ENCODE results near the gene CEACAM6.
"Not testable (repeated sequence)": the region's sequence is repeated elsewhere in the genome, so short reads cannot be mapped to it uniquely, and the experiment has no call there.

The CEACAM6 gene

GRCh38 chr19:41755328-41755913 is at the start of gene CEACAM6:
Gene CEACAM6, plus strand, starts transcription at chr19:41755530. Its CDS starts 109 bp downstream, at chr19:41755639.
- no peak for DNase-seq (ENCODE audit: low spot score)

- DNase-seq (ENCODE audit: low spot score) = peak; percentile 64
These were observed 48.4 kb upstream of the CEACAM6 start for GRCh38 chr19:41706741-41707501.

GRCh38 chr19:41707502-41707812 is 47.9 kb upstream of the CEACAM6 start:
- no peak for DNase-seq (ENCODE audit: low spot score)

- no peak for DNase-seq (ENCODE audit: low spot score)
These were observed 47.4 kb upstream of the CEACAM6 start for GRCh38 chr19:41707871-41708371.

GRCh38 chr19:41708481-41708880 is 46.8 kb upstream of the CEACAM6 start, which contains the start of gene CEACAM5:
Gene CEACAM5, plus strand, starts transcription at chr19:41708626. Its CDS starts 106 bp downstream, at chr19:41708732.
- no peak for DNase-seq (ENCODE audit: low spot score)

- not testable (repeated sequence) for DNase-seq (ENCODE audit: low spot score)
These were observed 45.8 kb upstream of the CEACAM6 start for GRCh38 chr19:41709516-41709915.

GRCh38 chr19:41709951-41710645 is 45.2 kb upstream of the CEACAM6 start:
- no peak for DNase-seq (ENCODE audit: low spot score)

- no peak for DNase-seq (ENCODE audit: low spot score)
These were observed 43.7 kb upstream of the CEACAM6 start for GRCh38 chr19:41711376-41712261.

- no peak for DNase-seq (ENCODE audit: low spot score)
These were observed 40.7 kb upstream of the CEACAM6 start for GRCh38 chr19:41714598-41714997.

GRCh38 chr19:41718761-41719160 is 36.6 kb upstream of the CEACAM6 start:
- DNase-seq (ENCODE audit: low spot score) = no peak

GRCh38 chr19:41720103-41720502 is 35.2 kb upstream of the CEACAM6 start:
- no peak for DNase-seq (ENCODE audit: low spot score)

GRCh38 chr19:41726493-41726892 is 28.8 kb upstream of the CEACAM6 start:
- no peak for DNase-seq (ENCODE audit: low spot score)

- no peak for DNase-seq (ENCODE audit: low spot score)
These were observed 21.2 kb upstream of the CEACAM6 start for GRCh38 chr19:41734156-41734555.

GRCh38 chr19:41734585-41734984 is 20.7 kb upstream of the CEACAM6 start:
- no peak for DNase-seq (ENCODE audit: low spot score)

- no peak for DNase-seq (ENCODE audit: low spot score)
These were observed 20.2 kb upstream of the CEACAM6 start for GRCh38 chr19:41735071-41735600.

- DNase-seq (ENCODE audit: low spot score) = no peak
These were observed 16.0 kb upstream of the CEACAM6 start for GRCh38 chr19:41739361-41739760.

GRCh38 chr19:41740415-41741243 is 14.7 kb upstream of the CEACAM6 start:
- peak; percentile 47 for DNase-seq (ENCODE audit: low spot score)

- no peak for DNase-seq (ENCODE audit: low spot score)
These were observed 14.1 kb upstream of the CEACAM6 start for GRCh38 chr19:41741244-41741554.

- DNase-seq (ENCODE audit: low spot score) = no peak
These were observed 10.5 kb upstream of the CEACAM6 start for GRCh38 chr19:41744850-41745249.

GRCh38 chr19:41745756-41746155 is 9.6 kb upstream of the CEACAM6 start:
- no peak for DNase-seq (ENCODE audit: low spot score)

Measured in activated CD4-positive, alpha-beta T cell treated with anti-CD3 and anti-CD28 coated beads, Interleukin-2, Interleukin-4, amounts not matched to agents 100 ng/mL and 50 ng/mL, durations not matched to agents 16 hours and 8 hours (primary cell).